SK-N-MC (cell line): ENCODE results near the gene ELK3.

Experiments
- DNase-seq: peaks from one replicate; pipeline ENCODE4 v3.0.0-alpha.2; 2011; ENCODE audit warnings: low read depth, low spot score
- H3K27ac ChIP-seq: fragments of 200-600 bp; sonication (generic); 2 replicates; pipeline ENCODE4 v1.5.1; 2016; ENCODE audit warnings: mixed run types
- H3K36me3 ChIP-seq: fragments of 200-600 bp; sonication (generic); 2 replicates; pipeline ENCODE4 v1.6.1; 2017; ENCODE audit warnings: antibody characterized with exemption, low read length, mixed read lengths; ENCODE audit not compliant: insufficient read depth
- H3K4me3 ChIP-seq: fragments of 200-600 bp; sonication (generic); 2 replicates; pipeline ENCODE4 v1.5.1; 2016
- H3K9ac ChIP-seq: fragments of 200-600 bp; sonication (generic); 2 replicates; pipeline ENCODE4 v1.8.0; 2017; ENCODE audit warnings: mixed run types, mixed read lengths; ENCODE audit not compliant: insufficient read length
- H3K9me3 ChIP-seq: fragments of 200-600 bp; sonication (generic); 2 replicates; pipeline ENCODE4 v1.6.1; 2017; ENCODE audit warnings: low read depth, mild to moderate bottlenecking, antibody characterized with exemption, low read length, moderate library complexity, mixed read lengths
- EZH2 ChIP-seq: fragments of 200-600 bp; sonication (generic); IDR thresholded peaks from one replicate; pipeline ENCODE4 v1.6.1; 2017; ENCODE audit warnings: antibody characterized with exemption
- FOXP2 ChIP-seq: optimal IDR thresholded peaks from 2 replicates; pipeline ENCODE3; 2011; ENCODE audit warnings: mild to moderate bottlenecking, moderate library complexity; ENCODE audit not compliant: insufficient read depth; ENCODE audit errors: extremely low read length, control extremely low read depth
- POLR2AphosphoS5 ChIP-seq: IDR thresholded peaks from 2 replicates; pipeline ENCODE4 v1.6.1; 2012; ENCODE audit warnings: mild to moderate bottlenecking, low read depth, low read length, borderline replicate concordance

Gene ELK3

GRCh38 chr12:96258104-96258961 lies 64.2 kb downstream of the ELK3 start:
- peak; percentile 30 for DNase-seq
- no peaks in the 10 kb centered on the region for H3K9me3 ChIP-seq
- no peak overlapping the region for H3K9ac ChIP-seq
- no peaks in the 10 kb centered on the region; the same call in 1 of the 2 replicates for H3K36me3 ChIP-seq
- no peak for TF ChIP-seq EZH2
- TF ChIP-seq POLR2AphosphoS5: no peak
- TF ChIP-seq FOXP2: no peak
- peak overlapping the region; percentile 17; the same call in 1 of the 2 replicates for H3K4me3 ChIP-seq
- H3K27ac ChIP-seq: peak overlapping the region; percentile 16

- Histone ChIP-seq H3K9ac (no peak overlapping the region), H3K4me3 (no peak overlapping the region), H3K36me3 (no peaks in the 10 kb centered on the region; the same call in 1 of the 2 replicates), H3K27ac (no peak overlapping the region), H3K9me3 (no peaks in the 10 kb centered on the region)
- no peak for TF ChIP-seq EZH2
- TF ChIP-seq FOXP2: no peak
- TF ChIP-seq POLR2AphosphoS5: no peak
- DNase-seq: no peak
These were observed 66.1 kb downstream of the ELK3 start for GRCh38 chr12:96260231-96260630.

- no peak for DNase-seq
- Histone ChIP-seq H3K9me3 (no peaks in the 10 kb centered on the region), H3K36me3 (no peaks in the 10 kb centered on the region; the same call in 1 of the 2 replicates), H3K4me3 (no peak overlapping the region), H3K27ac (no peak overlapping the region), H3K9ac (no peak overlapping the region)
- no peak for TF ChIP-seq POLR2AphosphoS5
- TF ChIP-seq FOXP2: no peak
- TF ChIP-seq EZH2: no peak
These were observed 66.5 kb downstream of the ELK3 start for GRCh38 chr12:96260644-96261043.

- H3K9ac ChIP-seq: no peak overlapping the region
- TF ChIP-seq FOXP2 (no peak), POLR2AphosphoS5 (no peak), EZH2 (no peak)
- H3K27ac ChIP-seq: no peak overlapping the region
- H3K4me3 ChIP-seq: no peak overlapping the region
- DNase-seq: no peak
- no peaks in the 10 kb centered on the region; the same call in 1 of the 2 replicates for H3K36me3 ChIP-seq
- H3K9me3 ChIP-seq: no peaks in the 10 kb centered on the region
These were observed 67.4 kb downstream of the ELK3 start for GRCh38 chr12:96261557-96261956.

- no peaks in the 10 kb centered on the region for H3K9me3 ChIP-seq
- no peaks in the 10 kb centered on the region; the same call in 1 of the 2 replicates for H3K36me3 ChIP-seq
- no peak overlapping the region for H3K27ac ChIP-seq
- DNase-seq: no peak
- no peak overlapping the region for H3K9ac ChIP-seq
- H3K4me3 ChIP-seq: no peak overlapping the region
- TF ChIP-seq FOXP2: no peak
- no peak for TF ChIP-seq POLR2AphosphoS5
- TF ChIP-seq EZH2: no peak
These were observed 69.3 kb downstream of the ELK3 start for GRCh38 chr12:96263449-96263902.

GRCh38 chr12:96265400-96265799 lies 71.2 kb downstream of the ELK3 start:
- no peak for DNase-seq
- no peaks in the 10 kb centered on the region for H3K9me3 ChIP-seq
- no peak for TF ChIP-seq EZH2
- no peak for TF ChIP-seq FOXP2
- TF ChIP-seq POLR2AphosphoS5: no peak
- peaks cover 3% of the 10 kb centered on the region; the same call in 1 of the 2 replicates for H3K36me3 ChIP-seq
- H3K4me3 ChIP-seq: no peak overlapping the region
- H3K9ac ChIP-seq: no peak overlapping the region
- H3K27ac ChIP-seq: no peak overlapping the region

GRCh38 chr12:96265836-96266235 lies 71.7 kb downstream of the ELK3 start:
- TF ChIP-seq POLR2AphosphoS5 (no peak), FOXP2 (no peak)
- no peaks in the 10 kb centered on the region for H3K9me3 ChIP-seq
- no peak overlapping the region for H3K4me3 ChIP-seq
- no peak overlapping the region for H3K9ac ChIP-seq
- no peak overlapping the region for H3K27ac ChIP-seq
- peaks cover 3% of the 10 kb centered on the region; the same call in 1 of the 2 replicates for H3K36me3 ChIP-seq
- no peak for DNase-seq

GRCh38 chr12:96266238-96266637 lies 72.1 kb downstream of the ELK3 start:
- Histone ChIP-seq H3K4me3 (no peak overlapping the region), H3K9me3 (no peaks in the 10 kb centered on the region), H3K9ac (no peak overlapping the region), H3K36me3 (peaks cover 3% of the 10 kb centered on the region; the same call in 1 of the 2 replicates), H3K27ac (no peak overlapping the region)
- no peak for DNase-seq
- TF ChIP-seq POLR2AphosphoS5 (no peak), EZH2 (no peak), FOXP2 (no peak)
